NCI-H2227 treated with DMSO at 0.1 percent for 48 hours (cell line): Measurements from ENCODE around the gene ZNF335.
A peak's percentile ranks its signal among the peaks of the same experiment; 100 is the strongest.
"Not testable (repeated sequence)": the region's sequence is repeated elsewhere in the genome, so short reads cannot be mapped to it uniquely, and the experiment has no call there.

Experiments
- DNase-seq: peaks from one replicate; lab custom pipeline; 2025; lab: John Stamatoyannopoulos, UW

The ZNF335 gene

GRCh38 chr20:46002008-46002407 is 30.0 kb upstream of the ZNF335 start:
- no peak for DNase-seq

DNA sequence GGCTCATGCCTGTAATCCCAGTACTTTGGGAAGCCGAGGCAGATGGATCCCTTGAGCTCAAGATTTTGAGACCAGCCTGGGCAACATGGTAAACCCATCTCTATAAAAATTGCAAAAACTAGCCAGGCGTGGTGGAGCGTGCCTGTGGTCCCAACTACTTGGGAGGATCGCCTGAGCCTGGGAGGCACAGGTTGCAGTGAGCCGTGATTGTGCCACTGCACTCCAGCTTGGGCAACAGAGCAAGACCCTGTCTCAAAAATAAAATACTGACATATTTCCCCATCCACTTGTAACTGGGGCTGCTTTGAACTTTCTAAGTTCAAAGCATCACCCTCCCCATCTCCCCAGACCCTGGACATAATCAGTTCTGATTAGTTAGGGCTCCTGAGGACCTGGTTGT is 29.5 kb upstream of the ZNF335 start:
- no peak for DNase-seq

GRCh38 chr20:46000262-46000996 is 28.4 kb upstream of the ZNF335 start:
- no peak for DNase-seq

- DNase-seq, result no peak
Observed at GRCh38 chr20:45999557-46000261, 27.7 kb upstream of the ZNF335 start.

DNA sequence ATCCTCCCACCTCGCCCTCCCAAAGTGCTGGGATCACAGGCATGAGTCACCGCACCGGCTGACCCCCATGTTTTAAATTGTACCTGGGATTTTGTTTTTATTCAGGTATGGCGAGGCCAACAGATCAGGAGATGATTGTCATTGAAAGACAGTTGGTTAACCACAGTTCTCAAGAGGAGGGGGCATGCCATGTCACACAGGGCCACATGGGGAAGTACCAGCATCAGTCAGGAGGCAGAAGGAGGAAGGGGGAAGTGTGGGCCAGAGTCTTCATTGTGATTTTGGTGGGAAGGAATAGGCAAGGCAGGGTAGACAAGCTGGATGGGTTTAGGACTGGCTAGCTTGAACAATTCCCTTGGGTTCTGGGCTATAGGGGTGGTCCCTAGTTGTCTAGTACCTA is 26.8 kb upstream of the ZNF335 start:
- no peak for DNase-seq

DNA sequence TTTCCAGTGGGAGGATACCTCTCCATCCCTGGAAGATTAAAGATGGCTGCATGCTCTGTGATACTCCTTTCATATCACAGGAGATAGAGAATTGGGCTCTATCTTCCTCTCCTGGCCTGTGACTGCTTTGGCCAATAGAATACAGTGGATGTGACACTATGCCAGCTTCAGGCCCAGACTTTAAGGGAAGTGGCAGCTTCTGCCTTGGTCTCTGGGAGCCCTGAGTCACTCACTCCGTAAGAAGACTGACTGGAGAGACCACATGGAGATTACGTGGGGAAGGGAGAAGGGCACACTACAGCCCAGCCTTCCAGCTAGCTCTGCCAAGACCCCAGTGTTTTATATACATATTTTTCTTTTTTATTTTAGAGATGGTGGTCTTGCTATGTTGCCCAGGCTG is 26.3 kb upstream of the ZNF335 start:
- DNase-seq, result no peak

DNA sequence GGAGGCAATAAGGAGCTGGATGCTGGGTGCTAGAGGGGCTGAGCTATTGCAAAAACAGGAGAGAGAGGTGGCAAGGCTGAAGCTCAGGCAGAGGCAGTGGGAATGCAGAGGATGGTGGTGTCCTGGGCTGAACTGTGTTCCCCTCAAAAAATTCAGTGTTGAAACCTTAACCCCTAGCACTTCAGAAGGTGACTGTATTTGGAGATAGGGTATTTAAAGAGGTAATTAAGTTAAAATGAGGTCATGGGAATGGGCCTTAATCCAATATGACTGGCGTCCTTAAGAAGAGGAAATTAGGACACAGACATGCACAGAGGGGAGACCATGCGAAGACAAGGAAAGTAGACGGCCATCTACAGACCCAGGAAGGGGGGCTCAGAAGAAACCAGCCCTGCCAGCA is 25.2 kb upstream of the ZNF335 start:
- DNase-seq, result no peak

- not testable (repeated sequence) for DNase-seq
Observed at GRCh38 chr20:45995495-45996097, 23.6 kb upstream of the ZNF335 start.

DNA sequence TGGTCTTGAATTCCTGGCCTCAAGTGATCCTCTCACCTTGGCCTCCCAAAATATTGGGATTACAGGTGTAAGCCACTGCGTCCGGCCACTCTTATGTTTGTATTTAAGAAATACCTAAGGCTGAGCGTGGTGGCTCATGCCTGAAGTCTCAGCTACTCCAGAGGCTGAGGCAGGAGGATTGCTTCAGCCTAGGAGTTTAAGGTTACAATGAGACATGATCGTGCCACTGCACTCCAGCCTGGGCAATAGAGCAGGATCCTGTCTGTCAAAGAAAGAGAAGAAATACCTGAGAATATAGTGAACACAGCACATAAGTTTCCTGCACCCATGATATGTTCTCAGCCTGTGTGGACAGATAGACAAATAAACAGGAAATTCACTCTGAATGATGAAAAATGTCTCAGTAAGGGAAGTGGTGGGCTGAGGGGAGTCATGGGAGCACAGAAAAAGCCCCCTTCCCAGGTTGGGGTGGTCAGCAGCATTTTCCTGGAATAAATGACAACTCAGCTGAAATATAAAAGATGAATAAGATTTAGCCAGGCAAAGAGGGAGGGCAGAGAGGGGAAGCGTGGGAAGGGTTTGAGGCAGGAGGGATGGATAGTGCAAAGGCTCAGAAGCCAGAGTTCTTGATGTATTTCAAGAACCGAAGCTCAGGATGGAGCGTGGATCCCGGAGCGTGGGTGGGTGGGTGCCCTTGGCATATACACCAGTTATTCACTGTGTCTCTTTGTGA is 22.9 kb upstream of the ZNF335 start:
- DNase-seq, result no peak

DNA sequence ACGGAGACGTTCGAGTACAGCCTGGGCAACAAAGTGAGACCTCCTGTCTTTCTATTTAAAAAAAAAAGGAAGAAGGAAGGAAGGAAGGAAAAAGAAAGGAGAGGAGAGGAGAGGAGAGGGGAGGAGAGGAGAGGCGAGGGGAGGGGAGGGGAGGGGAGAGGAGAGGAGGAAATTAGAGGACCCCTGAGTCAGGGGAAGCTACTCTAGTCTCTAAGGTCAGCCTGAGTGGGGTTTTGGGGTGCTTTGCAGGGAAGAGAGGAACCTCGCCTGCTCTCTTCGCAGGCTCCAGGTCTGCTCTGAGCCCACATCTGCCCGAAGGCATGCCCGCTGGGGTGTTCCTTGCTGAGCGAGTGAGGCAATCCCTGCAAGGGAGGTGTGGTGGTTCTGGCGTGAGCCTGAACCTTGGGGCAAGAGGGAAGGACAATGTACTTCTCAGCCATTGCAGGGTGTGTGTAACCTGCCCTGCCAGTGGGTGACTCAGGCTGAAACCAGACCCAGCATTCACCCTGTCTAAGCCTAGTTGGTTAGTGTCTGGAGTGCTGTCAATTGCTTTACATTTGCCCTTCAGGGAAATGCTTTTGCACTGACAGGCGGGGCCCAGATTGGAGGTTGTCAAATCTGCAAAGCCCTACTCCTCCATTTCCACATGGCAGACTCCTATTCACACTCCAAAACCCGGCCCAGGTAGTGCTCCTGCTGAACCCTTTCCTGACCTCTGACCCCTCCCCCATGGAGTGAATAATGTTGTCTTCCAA is 21.4 kb upstream of the ZNF335 start:
- no peak for DNase-seq

- DNase-seq, result no peak
Observed at GRCh38 chr20:45991616-45992015, 19.6 kb upstream of the ZNF335 start.

- not testable (repeated sequence) for DNase-seq
Observed at GRCh38 chr20:45988830-45989229, 16.8 kb upstream of the ZNF335 start.

DNA sequence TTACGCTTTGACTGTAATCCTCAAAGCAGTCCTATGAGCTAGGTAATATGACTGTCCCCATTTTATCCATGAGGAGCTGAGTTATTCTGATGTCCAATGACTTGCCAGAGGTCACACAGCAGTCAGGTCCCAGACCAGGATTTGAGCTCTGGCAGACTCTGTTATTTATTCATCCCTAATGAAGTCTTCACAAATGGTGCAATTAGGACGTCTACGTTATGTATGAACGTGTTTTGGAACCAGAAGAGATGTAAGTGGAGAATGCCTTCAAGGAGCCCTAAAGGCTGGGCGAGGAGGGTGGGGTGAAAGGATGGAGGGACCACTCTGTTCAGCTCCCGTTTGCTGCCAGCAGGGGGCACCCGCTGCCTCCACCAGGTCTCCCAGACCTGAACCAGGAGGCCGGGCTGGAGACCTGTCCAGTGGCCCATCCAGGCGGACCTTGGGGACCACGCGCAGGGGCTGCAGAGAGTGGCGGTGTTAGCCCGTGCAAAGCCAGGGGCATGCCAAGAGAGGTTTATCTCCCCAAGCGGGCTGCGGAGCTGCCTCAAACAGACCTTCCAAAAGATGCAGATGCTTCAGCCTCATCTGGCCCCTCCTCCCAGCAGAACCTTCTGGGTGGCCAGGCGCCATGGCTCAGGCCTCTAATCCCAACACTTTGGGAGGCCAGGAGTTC is 15.2 kb upstream of the ZNF335 start:
- DNase-seq, result peak; percentile 35

DNA sequence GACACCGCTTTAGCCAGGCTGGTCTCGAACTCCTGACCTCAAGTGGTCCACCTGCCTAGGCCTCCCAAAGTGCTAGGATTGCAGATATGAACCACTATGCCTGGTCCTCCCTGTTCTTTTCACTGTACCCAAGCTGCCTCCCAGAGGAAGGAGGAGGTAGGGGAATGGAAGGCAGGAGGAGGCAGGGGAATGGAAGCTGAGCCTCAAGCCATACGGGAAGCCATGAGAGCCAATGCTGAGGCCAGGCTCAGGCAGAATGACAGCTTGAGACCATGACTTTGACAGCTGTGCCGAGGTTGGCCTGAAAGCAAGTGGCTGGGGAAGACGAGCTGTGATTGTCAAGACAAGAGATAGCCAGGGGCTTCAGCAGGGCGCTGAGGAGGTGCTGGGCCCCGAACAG is 13.6 kb upstream of the ZNF335 start:
- DNase-seq, result no peak

DNA sequence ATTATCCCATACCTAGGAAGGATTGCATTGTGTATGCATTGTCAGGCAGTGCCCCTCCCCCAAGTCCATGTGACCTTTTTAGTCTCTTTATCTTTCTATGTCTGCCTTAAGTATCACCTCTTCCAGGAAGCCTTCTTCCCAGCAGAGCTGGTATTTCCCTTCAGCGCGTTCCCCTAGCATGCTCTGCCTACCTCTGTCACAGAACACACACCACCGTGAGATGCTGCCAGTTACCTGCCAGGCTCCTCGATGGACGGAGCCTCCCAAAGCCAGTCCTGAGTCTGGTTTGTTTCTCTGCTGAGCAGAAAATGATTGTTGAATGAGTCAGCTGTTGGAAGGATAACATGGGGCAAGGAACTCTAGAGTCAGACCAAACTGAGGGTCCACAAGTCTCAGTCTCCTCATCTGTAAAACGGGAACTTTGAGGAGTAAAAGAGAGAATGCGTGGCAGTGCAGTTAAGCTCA is 11.3 kb upstream of the ZNF335 start:
- DNase-seq, result no peak

GRCh38 chr20:45981261-45981660 is 9.3 kb upstream of the ZNF335 start:
- DNase-seq, result no peak

GRCh38 chr20:45976086-45976485 is 4.1 kb upstream of the ZNF335 start:
- no peak for DNase-seq

DNA sequence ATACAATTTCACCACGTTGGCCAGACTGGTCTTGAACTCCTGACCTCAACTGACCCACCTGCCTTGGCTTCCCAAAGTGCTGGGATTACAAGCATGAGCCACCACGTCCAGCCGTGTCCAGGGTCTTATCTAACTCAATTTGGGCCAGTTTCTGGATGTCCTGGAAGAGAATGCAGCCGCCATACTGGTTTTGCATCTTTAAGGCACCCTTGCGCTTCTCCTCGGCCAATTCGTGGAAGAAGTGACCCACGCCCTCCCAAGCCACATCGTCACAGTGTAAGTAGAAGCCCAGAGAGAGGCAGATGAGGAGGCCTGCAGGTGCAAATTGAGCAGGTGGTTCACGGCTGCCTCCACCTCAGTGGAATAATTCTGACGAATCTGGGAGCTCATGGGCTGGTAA is 3.7 kb upstream of the ZNF335 start:
- DNase-seq, result no peak

DNA sequence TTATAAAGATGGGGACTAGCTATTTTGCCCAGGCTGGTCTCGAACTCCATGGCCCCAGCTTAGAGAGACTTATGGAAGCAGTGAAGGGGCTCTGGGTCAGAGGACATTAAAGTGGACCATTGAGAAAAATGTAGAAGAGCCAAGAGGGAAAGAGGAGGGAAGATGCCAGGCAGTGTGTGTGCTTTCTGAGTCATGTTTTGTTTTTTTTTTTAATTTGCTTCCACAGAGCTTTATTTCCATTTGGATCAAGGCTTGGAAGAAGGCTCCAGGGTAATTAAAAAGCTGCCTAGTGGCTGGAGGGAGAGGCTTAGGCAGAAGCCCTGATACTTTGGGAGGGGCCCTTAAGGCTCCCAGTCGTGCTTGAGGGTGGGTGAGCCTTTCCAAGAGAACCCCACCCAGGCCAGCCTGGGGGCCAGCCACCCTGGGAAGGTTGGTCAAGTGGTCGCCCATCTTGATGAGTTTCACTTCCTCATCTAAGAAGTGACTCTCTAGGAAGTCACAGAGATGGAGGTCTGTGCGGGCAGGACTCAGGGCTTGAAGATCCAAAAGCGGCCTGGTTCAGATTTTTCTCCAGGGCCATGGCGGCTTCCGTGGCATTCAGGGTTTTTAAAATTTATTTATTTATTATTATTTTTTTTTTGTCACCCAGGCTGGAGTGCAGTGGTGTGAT is 3.0 kb upstream of the ZNF335 start:
- no peak for DNase-seq

DNA sequence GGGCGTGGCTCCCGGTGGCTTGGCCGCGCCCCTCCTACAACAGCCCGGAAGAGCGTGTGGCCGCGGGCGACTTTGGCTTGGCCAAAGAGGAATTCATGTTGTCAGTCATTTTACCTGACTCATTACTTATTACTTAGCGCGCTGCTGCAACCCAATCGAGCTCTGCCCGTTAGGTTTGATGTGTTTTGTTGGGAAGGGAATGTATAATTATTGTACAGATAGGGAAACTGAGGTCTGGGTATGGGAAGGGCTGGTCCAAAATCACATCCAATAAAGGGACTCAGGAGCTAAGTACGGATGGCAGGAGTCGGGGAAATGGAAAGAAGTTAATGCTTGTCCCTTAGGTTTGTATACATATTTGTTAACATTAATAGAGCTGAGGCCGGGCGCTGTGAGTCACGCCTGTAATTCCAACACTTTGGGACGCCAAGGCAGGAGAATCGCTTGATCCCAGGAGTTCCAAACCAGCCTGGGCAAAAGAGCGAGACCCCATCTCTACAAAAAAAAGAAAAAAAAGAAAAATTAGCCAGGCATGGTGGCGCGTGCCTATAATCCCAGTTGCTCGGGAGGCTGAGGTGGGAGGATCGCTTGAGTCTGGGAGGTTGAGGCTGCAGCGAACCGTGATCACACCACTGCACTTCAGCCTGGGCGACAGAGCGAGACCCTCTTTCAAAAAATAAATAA is 639 bp upstream of the ZNF335 start:
- DNase-seq, result no peak
